HG03103 (cell line): ENCODE data around the gene NKIRAS1.
"Not testable (repeated sequence)": the region's sequence is repeated elsewhere in the genome, so short reads cannot be mapped to it uniquely, and the experiment has no call there.

ENCODE experiments used
- ATAC-seq: cut with Tn5 transposase; IDR thresholded peaks from one replicate; pipeline ENCODE4 v1.9.1; 2021; ENCODE audit warnings: low read depth; ENCODE audit not compliant: unreplicated experiment

NKIRAS1 gene

DNA sequence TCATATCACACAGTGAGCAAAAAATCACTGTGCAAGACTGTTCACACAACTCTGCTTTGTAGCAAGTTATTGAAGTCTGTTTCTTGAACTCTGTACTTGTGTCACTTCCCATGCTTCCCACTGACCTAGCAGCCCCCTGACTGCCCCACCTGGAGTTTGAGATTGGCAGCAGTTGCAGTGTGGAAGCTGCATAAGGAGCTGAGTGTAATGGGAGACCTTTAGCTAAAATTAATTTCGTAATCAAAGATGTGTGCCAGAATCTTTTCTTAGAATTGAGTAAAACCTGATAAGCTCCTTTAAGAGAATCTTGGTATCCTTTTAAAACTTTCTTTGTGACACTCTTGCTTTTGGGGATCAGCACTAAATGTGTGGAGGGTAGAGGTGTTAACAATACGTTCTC is 42.8 kb downstream of the NKIRAS1 start:
- no peak for ATAC-seq

DNA sequence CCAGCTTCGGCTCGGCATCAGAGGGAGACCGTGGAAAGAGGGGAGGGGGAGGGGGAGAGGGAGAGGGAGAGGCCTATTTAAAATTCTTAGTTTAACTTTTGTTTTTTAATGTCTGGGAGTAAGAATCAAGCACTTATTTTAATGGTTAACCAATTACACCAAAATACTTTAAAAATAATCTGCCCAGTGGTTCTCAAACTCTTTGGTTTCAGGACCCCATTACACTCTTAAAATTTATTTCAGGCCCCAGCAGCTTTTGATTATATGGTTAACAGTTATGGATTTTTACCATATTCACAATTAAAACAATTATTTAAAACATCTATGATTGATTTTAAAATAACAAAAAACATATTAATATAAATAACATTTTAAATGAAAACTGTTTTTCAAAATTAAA is 44.5 kb downstream of the NKIRAS1 start:
- ATAC-seq, result no peak

DNA sequence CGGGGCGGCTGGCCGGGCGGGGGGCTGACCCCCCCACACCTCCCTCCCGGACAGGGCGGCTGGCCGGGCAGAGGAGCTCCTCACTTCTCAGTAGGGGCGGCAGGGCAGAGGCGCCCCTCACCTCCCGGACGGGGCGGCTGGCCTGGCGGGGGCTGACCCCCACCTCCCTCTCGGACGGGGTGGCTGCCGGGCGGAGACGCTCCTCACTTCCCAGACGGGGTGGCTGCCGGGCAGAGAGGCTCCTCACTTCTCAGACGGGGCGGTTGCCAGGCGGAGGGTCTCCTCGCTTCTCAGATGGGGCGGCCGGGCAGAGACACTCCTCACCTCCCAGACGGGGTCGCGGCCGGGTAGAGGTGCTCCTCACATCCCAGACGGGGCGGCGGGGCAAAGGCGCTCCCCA is 45.4 kb downstream of the NKIRAS1 start:
- ATAC-seq, result not testable (repeated sequence)

DNA sequence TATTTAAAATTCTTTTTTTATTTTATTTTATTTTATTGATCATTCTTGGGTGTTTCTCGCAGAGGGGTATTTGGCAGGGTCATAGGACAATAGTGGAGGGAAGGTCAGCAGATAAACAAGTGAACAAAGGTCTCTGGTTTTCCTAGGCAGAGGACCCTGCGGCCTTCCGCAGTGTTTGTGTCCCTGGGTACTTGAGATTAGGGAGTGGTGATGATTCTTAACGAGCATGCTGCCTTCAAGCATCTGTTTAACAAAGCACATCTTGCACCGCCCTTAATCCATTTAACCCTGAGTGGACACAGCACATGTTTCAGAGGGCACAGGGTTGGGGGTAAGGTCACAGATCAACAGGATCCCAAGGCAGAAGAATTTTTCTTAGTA is 46.1 kb downstream of the NKIRAS1 start:
- not testable (repeated sequence) for ATAC-seq

DNA sequence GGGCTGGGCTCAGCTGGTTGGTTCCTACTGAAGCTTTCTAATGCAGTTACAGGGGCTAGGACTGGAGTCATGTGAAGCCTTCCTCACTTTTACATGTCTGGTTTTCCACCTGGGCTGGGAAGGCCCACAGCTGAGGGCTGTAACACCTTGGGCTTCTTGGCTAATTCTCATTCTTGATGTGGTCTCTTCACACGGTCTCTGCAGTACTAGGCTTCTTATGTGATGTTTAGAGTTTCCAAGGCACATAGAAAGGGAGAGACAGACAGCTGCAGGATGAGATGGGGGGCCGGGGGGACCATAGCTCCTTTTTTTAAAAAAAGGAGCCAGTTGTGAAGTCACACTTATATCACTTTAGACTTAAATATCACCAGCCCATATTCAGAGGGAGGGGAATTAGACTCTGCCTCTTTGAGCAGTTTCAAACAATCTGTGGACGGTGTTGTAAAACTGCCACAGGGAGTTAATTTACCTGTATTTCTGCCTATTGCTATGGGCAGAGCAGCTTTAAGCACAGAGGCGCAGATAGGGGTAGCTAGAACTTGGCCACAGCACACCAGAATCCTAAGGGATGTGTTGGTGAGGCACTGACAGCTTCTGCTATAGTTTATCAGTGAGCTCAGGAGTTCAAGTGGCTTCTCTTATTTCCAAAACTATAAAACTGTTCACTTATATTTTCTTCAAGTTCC is 46.7 kb downstream of the NKIRAS1 start:
- no peak for ATAC-seq

DNA sequence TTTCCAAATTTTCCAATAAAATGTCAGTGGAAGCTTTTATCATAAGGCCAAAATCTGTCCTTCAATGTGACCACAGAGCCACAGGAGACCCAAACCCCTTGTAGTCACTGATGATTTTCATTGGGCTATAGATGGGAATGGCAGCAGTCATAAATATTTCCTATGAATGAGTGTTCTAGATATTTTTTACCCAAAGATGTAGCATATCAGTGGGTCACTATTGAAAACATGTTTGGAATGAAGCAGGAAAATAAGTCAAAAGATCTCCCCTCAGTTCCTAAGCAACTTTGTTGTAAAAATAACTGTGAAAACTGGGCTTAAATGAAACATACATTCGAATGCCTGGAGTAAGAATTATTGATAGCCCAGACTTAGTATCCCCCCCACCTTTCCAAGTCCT is 49.0 kb downstream of the NKIRAS1 start:
- no peak for ATAC-seq

DNA sequence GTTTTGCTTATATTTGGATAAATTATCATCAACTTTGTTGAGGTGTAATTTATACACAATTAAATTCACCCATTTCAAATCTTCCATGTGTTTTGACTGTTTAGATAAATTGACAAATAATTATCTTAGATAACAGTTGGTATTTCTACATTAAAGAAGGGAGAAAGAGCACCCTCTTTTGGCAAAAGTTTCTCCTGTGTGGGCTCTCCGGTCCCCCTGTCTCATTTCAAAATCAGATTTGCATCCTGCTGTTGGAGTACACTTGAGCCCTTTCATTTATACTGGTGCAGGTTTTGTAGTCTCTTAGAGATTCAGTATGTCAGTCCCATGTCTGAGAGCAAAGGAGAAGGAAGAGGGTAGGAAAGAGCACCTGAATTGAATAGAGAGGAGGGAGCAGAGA is 49.4 kb downstream of the NKIRAS1 start:
- ATAC-seq, result no peak

DNA sequence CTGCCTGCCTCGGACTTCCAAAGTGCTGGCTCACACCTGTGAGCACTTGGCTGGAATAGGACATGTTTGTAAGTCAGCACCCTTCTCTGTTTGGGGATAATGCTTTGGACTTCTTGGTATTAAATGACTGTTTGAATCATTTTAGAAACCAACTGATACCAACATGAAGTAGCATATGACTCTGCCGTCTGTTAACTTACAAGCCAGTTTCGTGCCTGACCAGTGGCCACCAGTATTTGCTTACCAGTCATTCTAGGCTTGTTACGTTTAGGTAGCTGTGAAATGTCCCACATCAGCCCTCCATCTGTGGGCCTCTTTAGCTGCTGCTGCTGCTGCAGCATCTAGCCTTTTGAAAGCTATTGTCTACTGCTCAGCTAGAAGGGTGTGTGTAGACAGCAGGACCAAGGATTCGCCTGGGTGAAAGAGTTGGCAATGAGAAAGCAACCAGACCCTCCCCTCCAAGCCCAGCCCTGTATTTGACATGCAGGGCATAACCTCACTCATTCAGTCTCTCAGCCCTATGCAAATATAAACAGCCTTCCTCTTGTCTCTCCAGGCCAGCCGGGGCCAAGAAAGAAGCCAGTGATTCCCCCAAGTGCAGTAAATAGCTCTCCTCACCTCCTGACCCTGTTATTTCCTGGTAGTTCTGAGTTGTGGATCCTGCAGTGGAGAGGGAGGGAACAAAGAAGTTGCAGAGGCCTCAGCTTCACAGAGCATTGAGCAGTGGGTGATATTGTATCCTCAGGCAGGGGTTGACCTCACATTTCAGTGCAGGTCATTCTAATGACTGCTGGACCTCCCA is 51.0 kb downstream of the NKIRAS1 start:
- peak; percentile 67 for ATAC-seq

DNA sequence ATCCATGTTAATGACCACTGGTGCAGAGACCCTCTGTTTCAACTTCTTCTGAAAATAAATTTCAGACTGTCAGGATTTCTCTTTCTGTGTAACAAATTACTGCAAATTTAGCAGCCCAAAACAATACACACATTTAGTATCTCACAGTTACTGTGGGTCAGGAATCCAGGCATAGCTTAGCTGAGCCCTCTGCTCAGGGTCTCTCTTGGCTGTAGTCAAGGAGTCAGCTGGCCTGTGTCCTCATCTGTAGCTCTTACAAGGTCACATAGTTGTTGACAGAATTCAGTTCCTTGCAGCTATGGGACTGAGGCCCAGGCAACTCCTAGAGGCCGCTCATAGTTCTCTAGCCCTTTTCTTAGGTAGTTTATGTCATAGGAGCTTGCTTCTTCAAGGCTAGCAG is 51.9 kb downstream of the NKIRAS1 start:
- ATAC-seq, result no peak

DNA sequence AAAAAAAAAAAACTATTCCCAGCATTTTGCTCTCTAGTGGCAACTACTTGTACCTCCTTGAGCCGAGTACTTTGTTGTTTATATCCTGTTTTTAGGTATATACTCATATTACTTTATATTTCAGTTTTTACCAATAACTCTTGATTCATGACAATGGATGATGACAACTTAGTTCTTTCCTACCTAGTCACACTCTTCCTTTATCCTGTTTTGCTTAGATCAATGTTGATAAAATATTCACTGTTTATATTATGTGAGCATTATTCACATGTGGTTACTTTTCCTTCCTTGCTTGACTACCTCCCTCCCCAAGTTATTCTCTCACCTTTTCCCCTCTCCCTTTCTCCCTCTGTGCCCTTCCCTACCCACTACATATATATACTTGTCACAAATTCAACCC is 53.7 kb downstream of the NKIRAS1 start:
- no peak for ATAC-seq

DNA sequence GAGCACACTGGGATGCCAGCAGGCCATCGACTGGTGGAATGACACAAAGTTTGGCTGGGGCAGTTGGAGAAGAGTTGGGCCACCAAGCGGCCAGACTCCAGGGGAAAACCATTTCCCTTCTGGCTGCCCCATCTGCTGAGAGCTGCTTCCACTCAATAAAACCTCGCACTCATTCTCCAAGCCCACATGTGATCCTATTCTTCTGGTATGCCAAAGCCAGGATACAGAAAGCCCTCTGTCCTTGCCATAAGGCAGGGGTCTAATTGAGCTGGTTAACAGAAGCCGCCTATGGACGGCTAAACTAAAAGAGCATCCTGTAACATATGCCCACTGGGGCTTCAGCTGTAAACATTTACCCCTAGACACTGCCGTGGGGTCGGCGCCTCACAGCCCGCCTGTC is 55.1 kb downstream of the NKIRAS1 start:
- no peak for ATAC-seq

DNA sequence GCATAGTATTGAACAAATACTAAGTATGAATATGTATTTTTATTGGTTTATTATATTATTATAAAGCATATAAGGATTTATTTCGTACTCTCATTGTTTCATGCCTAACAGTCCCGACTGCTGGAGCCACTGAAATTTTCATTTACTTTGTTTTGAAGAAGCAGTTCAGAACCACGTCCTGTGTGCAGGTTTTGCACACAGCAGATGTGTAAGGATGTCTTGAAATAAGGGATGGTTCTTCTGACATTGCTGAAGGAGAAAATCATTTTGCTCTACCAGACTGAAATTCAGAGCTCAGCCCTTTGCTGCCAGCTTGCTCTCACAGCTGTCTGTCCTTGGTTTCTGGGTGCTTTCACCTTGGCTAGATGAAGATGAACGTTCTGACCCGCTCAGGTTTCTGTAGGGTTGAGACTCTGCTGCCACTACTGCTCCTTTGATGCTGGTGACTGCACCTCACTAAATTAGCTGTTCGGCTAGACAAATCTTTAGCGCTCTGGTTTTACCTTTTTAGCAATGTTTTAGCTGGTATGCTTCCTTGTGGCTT is 56.9 kb downstream of the NKIRAS1 start:
- ATAC-seq, result no peak

DNA sequence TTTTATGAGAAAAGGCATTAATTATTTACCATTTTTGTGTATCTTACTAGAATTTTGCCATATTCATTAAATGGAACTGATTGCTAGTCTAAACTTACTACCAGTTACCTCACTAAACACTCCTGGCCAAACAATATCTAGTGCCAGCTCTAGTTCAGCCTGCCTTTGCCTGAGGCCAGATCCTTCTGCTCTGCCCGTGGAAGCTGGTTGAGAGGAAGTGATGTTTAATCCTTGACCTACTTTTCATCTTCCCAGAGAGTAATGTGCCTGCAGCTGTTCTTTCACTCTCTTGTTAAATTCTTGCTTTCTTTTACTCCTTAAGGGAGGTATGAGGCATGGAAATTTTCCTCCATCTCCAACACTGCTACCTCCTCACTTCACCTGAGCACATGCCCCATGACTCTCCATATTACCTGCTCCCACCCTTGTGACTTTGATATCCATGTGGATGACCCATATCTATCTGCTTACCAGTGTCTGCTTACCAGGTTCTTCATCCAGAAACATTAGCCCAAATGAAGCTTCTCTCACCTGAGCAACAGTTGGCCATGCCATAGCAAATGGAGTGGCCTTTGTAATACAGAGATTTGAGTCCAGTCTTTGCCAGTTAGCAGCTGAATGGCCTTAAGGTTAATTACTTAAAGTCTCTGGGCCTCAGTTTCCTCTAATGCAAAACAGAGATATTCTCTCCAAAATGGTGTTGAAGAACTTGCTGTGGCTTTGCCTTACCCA is 57.6 kb downstream of the NKIRAS1 start:
- no peak for ATAC-seq

DNA sequence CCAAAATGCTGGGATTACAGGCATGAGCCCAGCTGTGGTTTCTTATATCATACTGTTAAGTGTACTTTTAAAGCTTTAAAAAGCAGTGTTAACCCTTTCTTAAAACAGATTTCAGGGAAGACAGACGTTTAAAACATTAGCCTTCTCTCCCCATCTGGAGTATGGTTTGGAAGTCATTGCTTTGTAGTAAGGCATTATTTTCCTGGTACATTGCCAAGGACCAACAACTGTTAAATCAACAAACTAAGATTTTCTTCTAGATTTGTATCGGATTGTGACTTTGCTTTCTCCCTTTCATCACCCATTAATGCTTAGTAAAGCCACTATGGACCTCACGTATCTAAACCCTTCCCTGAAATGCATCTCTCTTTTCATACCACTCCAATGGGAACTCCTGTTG is 60.5 kb downstream of the NKIRAS1 start:
- no peak for ATAC-seq

DNA sequence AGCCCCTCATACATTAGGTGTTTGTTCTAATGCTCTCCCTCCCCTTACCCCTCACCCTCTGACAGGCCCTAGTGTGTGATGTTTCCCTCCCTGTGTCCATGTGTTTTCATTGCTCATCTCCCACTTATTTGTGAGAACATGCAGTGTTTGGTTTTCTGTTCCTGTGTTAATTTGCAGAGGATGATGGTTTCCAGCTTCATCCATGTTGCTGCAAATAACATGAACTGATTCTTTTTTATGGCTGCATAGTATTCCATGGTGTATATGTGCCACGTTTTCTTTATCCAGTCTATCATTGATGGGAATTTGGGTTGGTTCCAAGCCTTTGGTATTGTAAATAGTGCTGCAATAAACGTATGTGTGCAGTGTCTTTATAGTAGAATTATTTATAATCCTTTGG is 67.3 kb downstream of the NKIRAS1 start:
- ATAC-seq, result not testable (repeated sequence)

DNA sequence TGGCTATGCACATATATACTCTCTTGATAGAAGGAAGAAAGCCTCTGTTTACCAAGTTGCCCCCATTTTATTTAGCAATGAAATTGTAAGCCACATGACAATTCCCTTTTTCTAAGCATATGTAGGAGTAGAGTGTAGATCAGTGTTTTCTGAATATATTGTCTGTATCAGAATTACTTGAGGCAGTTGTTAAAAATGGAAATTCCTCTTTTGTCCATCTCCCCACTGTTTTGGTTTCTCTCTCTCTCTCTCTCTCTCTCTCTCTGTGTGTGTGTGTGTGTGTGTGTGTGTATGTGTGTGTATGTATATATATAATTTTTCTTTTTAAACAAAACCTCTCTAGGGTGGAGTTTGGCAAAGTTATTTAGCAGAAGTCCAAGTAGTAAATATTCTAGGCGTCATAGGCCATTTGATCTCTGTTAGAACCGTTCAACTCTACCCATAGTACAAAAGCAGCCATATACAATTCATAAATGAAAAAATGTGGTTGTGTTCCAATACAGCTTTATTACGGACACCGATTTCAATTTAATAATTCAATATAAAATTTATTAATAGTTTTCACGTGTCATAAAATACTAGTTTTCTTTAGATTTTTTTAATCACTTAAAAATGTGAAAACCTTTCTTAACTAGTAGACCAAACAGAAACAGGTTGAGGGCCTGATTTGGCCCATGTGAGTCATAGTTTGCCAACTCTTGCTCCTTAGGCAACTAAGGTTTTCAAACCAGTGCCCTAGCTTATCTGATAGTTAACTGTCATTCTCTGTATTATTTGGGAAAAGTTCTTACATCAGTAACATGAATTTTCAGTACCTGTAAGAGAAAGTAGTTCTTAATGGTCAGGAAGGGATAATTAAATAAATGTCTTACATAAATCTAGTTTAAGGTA is 71.2 kb downstream of the NKIRAS1 start:
- no peak for ATAC-seq

DNA sequence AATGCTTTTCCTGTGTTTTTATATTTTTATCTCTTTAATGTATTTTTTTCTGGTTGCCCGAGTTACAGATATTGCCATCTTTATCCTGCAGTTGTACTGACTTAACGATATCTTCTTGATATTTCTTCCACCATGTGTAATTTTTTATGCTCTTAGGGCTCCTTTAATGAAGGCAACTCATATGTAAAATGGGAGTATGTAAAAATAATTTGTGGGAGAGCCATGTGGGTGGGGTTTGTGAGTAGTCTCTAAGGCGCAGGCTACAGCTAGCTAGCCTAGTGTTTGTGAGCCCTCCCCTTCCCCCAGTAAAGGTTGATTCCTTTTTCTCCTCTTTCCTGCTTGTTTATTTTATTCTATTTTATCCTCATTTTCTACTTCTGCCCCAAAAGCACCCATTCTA is 72.9 kb downstream of the NKIRAS1 start:
- no peak for ATAC-seq
